GM12892 (cell line): ENCODE results near the gene TBC1D4.

Experiments
- POLR2A ChIP-seq: IDR thresholded peaks from 2 replicates; pipeline ENCODE4 v1.6.1; 2011; ENCODE audit warnings: low read depth, low read length, control low read depth
- POLR2AphosphoS5 ChIP-seq: IDR thresholded peaks from 2 replicates; pipeline ENCODE4 v1.6.1; 2011; ENCODE audit warnings: low read depth, low read length, control low read depth
- TAF1 ChIP-seq: IDR thresholded peaks from 2 replicates; pipeline ENCODE4 v1.6.1; 2011; ENCODE audit warnings: low read depth, mild to moderate bottlenecking, control low read depth, low read length, borderline replicate concordance

- TF ChIP-seq POLR2A (peak; percentile 70), POLR2AphosphoS5 (peak; percentile 63), TAF1 (no peak)
Measured at GRCh38 chr13:75384879-75385707, 96.9 kb downstream of the TBC1D4 start.
